Neural progenitor cell (in vitro differentiated cells): ENCODE measurements around the gene CST9.

Source experiments
- EZH2 ChIP-seq: fragments of 200-600 bp; sonication (generic); IDR thresholded peaks from 2 replicates; pipeline ENCODE4 v1.6.1; 2017; ENCODE audit warnings: antibody characterized with exemption, mild to moderate bottlenecking, moderate library complexity
- TF ChIP-seq, protein P1 (sequence below): fragments of 200-600 bp; sonication (generic); IDR thresholded peaks from 2 replicates; pipeline ENCODE4 v1.5.1; 2017; ENCODE audit warnings: antibody characterized with exemption, mild to moderate bottlenecking

DNA sequence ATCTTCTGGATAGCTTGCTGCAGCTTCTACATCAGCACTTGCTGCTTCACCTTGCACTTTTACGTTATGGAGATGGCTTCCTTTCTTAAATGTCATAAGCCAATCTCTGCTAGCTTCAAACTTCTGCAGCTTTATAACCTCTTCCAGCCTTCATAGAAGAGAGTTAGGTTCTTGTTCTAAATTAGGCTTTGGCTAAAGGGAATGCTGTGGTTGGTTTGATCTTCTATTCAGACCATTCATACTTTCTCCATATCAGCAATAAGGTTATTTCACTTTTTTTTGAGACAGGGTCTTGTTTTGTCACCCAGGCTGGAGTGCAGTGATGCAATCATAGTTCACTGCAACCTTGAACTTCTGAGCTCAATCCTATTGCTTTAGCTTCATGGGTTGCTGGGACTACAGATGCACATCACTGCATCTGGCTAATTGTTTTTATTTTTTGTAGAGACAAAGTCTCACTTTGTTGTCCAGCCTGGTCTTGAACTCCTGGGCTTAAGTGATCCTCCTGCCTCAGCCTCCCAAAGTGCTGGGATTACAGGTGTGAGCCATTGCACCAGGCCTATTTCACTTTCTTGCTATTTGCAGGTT, 44.2 kb upstream of the CST9 start:
- TF ChIP-seq, protein P1, sequence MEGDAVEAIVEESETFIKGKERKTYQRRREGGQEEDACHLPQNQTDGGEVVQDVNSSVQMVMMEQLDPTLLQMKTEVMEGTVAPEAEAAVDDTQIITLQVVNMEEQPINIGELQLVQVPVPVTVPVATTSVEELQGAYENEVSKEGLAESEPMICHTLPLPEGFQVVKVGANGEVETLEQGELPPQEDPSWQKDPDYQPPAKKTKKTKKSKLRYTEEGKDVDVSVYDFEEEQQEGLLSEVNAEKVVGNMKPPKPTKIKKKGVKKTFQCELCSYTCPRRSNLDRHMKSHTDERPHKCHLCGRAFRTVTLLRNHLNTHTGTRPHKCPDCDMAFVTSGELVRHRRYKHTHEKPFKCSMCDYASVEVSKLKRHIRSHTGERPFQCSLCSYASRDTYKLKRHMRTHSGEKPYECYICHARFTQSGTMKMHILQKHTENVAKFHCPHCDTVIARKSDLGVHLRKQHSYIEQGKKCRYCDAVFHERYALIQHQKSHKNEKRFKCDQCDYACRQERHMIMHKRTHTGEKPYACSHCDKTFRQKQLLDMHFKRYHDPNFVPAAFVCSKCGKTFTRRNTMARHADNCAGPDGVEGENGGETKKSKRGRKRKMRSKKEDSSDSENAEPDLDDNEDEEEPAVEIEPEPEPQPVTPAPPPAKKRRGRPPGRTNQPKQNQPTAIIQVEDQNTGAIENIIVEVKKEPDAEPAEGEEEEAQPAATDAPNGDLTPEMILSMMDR = no peak
- no peak for TF ChIP-seq EZH2
